ENCODE results near the gene FOXE1.

FOXE1 gene

GRCh38 chr9:97853056-97853843 lies at the start of gene FOXE1:
TSS of gene FOXE1 (plus strand) at chr9:97853226. CDS start at chr9:97853915, 689 bp downstream.
- peak; percentile 54 for DNase-seq

- no peak for DNase-seq
Observed at GRCh38 chr9:97804059-97804365, 49.0 kb upstream of the FOXE1 start.

- no peak for DNase-seq
Observed at GRCh38 chr9:97806721-97807120, 46.3 kb upstream of the FOXE1 start.

- peak; percentile 70 for DNase-seq
Observed at GRCh38 chr9:97807681-97808080, 45.3 kb upstream of the FOXE1 start.

GRCh38 chr9:97808415-97808814 lies 44.6 kb upstream of the FOXE1 start:
- peak; percentile 54 for DNase-seq

- DNase-seq = peak; percentile 69
Observed at GRCh38 chr9:97808972-97809371, 44.1 kb upstream of the FOXE1 start.

DNA sequence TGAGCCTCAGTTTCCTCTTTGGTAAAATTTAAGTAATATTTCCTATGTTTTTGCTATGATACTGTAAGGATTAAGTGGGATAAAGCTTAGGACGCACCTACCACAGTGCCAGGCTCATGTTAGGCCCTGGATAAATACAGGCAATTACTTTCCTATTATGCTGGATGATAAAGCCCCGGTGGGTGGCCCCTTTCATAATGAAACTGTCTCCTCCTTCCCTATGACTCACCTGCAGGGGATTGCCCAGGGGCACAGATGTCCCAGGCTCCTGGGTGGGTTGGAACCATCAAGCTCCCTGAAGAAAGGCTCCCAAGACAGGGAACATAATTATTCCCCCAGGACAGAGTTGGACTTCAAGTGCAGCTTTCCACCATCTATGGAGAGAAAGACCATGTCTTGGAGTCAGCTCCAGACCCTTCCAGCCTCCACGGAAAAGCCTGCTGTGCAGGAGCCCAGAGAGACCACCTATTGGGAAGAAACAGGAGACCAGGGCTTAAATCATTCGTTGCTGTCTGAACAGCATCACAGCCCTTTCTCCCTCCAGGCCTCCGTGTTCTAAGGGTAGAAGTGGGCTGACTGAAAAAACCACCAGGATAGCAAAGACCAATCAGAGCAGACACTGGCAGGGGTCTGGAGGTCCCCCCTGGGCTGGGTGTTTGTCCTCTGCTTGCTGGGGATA lies 43.2 kb upstream of the FOXE1 start:
- peak; percentile 94 for DNase-seq

GRCh38 chr9:97811533-97812246 lies 41.3 kb upstream of the FOXE1 start:
- DNase-seq = no peak

- no peak for DNase-seq
Observed at GRCh38 chr9:97812247-97812543, 40.8 kb upstream of the FOXE1 start.

GRCh38 chr9:97813072-97813471 lies 40.0 kb upstream of the FOXE1 start:
- DNase-seq = no peak

GRCh38 chr9:97819735-97820134 lies 33.3 kb upstream of the FOXE1 start:
- no peak for DNase-seq

DNA sequence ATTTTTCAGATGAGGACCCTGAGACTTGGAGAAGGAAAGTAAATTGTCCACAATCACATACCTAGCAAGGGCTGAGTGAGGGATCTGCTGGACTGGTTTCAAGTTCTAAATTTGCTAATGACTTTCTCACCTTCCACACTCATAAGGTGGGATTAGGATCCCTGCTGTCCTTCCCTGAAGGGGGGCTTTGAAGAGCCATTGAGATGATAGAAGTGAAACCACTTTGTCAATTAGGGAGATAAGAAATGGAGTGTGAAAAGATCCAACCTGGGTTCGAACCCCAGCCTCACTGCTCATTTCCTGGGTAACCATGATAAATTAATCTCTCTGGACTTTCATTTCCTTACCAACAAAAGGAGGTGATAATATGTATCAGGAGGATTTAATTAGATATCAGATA lies 32.7 kb upstream of the FOXE1 start:
- no peak for DNase-seq

DNA sequence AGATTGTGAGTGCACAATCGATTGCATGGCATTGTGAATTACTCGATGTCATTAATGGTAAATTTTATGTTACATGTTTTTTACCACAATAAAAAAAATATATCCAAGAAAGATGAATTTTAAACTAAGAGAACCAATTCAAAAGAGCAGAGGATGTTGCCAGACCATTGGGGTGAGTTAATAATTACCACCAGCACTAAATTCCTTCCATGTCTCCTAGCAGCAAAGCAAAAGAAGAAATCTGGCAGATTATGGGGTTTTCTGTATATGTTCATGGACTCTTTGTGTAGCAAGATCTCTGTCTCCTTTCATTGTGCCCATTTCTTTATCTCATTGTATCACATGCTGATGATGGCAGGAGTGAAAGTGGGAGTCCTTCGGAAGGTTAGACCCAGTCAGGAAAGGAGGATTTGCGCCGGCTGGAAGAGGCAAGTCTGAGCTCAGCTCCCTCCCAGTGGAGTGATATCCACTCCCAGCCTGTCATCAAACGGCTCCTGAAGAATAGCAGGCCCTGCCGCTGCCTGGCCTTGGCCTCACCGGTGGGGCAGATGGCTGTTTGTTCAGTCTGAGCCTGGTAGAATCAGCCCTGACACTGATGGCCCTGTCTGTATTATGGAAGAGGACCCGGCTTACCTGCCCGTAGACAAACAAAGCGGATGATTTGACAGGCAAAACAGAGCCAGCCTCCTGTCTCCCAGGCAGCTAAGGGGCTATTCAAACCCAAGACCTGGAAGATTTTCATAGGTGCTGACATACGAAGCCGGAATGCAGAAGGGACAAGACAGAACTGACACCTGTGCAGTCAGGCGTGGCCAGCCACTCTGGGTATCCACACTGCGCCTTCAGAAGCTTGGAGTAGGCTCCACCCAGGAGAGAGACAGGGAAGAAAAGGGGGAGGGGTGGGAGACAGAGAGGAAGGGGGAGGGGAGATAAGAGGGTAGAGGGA lies 21.9 kb upstream of the FOXE1 start:
- DNase-seq = peak; percentile 69

GRCh38 chr9:97831843-97832636 lies 21.0 kb upstream of the FOXE1 start:
- DNase-seq = no peak

- no peak for DNase-seq
Observed at GRCh38 chr9:97840521-97840920, 12.5 kb upstream of the FOXE1 start.

GRCh38 chr9:97842960-97843359 lies 10.1 kb upstream of the FOXE1 start:
- DNase-seq = no peak

GRCh38 chr9:97845130-97845529 lies 7.9 kb upstream of the FOXE1 start:
- no peak for DNase-seq

DNA sequence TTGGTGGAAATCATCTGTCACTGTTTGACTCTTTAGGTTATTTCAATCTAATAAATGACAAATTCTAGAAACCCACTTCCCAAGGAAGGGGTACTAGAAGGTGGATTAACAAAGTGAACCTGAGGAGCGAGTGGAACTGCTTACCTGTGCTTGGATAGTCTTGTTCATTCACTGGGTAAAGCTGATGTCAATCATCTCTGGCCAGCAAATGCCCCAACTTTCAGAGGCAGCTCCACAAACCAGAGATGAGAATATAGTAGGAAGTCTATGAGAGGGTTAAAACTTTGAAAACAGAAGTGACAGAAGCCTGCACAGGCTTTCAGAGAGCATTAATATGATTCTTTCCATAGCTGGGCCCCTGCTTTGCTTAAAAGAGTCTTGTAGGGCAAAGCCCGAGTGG lies 7.3 kb upstream of the FOXE1 start:
- DNase-seq = no peak

DNA sequence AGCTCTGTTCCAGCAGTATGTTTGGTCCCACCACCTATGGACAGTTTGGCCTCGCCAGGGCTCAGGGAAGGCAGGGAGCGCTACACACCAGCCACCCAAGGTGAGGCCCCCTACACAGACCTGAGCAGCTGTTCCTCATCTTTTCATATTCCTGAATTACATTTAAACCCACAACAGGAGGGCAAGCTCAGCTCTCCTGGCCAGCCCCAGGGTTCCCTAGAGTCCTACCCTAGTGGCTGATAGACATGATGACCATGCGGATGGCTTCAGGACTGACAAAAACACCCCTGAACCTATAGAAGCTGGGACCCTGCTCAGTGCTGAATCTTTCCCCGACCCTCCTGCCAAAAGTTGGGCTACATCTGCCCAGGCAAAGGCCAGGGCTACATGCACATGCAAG lies 6.7 kb upstream of the FOXE1 start:
- no peak for DNase-seq

GRCh38 chr9:97847474-97848214 lies 5.4 kb upstream of the FOXE1 start:
- DNase-seq = no peak

DNA sequence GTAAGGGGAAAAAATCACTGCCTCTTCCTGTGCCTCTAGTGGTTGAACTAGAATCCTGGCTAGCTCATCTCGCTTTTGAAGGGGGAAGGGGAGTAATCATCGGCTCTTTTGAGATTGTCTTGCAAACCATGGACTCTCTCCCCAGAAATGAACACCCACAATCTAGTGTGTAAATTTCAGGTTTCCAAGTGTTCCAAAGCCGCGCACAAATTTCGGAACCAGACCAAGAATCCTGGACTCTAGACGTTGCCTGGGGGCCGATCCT lies 4.9 kb upstream of the FOXE1 start:
- DNase-seq = no peak

Data from NCI-H146 (cell line).